NCI-H526 treated with DMSO at 0.1 percent for 48 hours (cell line): ENCODE results near the gene PLXNC1.

Source experiments
- DNase-seq: peaks from one replicate; lab custom pipeline; 2025; lab: John Stamatoyannopoulos, UW

Gene PLXNC1

DNA sequence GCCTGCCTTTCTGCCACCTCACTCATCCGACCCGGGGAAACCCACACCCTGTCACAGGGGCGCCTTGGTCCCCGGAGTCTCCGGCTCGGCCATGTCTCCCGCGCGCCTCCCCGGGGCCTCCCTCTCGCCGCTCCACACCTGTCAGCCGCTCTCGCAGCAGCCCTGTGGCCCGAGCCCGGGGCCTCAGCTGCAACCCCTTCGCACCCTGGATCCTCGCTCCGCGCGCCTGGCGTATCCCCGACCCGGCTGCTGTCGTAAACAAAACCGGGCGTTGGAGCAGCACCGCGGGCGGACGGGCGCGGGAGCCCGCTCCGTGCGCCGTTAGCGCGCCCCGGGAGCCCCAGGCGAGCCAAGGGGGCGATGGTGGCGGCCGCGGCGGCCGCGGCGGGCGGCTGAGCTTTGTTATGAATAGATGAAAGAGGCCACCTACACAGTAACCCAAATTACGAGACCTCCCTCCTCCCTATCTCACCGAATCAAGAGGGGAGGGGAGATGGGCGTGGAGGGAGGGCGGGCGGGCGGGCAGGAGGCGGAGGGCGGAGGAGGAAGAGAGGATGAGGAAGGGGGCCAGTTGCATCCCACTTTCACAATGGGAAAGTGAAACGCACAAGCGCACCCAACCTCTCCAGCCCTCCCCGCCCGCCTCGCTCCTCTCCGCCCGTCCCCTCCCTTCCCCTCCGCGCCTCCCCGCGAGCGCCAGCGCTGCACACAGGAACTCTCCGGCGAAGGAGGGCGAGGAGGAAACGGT is at the start of gene PLXNC1:
Gene PLXNC1 (plus strand): TSS at position 587 of the 748 bp plus-strand sequence. CDS start 395 bp downstream, outside the sequence.
- no peak for DNase-seq

DNA sequence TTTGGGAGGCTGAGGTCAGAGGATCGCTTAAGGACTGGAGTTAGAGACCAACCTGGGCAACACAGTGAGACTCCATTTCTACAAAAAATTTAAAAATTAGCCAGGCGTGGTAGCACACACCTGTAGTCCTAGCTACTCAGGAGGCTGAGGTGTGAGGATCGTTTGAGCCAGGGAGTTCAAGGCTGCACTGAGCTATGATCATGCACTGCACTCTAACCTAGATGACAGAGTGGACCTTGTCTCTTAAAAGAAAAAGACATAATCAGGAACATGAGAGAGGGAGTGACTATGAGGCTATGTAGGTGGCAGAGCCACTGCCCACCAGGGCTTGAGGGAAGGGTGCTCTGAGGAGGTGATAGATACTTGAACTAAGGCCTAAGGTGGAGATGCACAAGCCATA is 49.2 kb upstream of the PLXNC1 start:
- DNase-seq: no peak

DNA sequence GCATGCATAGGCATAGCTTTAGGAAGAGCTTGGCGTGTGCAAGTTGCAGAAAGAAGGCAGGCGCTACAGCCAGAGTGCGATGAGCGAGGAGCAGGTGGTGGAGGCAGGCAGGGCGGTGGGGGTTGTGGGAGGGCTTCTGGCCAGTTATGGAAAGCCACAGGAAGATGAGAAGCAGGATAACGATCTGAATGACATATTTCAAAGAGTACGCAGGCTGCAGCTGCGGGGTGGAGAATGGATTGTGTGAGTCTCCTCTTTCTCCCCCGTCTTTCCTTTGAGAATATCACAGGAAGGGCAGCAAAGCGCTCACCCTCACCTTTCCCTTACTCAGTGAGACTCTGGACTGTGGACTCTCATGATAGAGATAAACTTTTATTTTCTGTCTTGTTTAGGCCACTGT is 48.7 kb upstream of the PLXNC1 start:
- DNase-seq: peak; percentile 74

DNA sequence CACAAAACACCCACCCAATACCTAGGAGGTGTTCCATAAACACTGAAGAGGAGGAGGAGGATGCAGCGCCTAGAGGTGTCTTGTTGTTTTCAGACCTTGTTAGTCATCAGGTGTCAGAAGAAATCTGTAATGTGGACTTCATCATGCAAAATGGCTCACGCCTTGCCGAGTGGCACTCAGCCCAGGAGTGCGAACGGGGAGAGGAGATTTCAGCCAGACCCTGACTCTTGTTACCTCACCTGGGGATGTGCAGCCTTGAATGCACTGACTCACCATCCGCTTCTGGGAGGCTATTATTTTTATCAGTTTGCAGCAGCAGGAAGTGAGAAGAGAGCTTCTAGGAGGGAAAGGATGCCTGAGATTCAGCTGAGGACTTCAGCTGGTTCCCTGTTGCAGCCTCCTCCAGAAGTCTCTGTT is 48.2 kb upstream of the PLXNC1 start:
- DNase-seq: no peak

DNA sequence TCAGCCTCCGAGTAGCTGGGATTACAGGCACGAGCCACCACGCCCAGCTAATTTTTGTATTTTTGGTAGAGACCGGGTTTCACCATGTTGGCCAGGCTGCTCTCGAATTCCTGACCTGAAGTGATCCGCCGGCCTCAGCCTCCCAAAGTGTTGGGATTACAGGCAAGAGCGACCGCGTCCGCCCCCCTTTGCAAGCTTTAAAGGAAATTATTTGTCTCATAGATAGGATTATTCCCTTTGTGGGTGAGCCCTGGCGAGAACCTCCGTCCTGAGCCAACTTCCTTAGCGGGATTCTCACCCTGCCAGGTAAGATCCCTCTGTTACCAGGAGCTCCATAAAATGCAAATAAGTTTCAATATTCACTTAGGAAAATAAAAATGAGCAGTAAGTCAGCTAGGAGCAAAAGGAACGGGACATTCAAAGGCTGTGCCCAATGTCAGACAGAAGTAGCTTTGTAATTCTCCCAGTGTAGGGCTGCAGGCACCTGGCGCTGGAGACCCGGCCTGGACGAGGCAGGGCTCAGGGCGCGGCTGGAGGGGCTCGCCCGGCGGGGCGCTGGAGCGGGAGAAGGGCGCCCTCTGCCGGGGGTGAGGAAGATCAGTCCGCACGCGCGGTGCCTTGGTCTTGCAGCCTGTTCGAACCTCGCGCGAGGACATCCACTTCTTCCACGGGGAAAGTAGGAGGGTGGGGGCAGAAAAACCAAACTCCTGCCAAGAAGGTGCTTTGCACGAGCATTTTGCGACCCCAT is 47.2 kb upstream of the PLXNC1 start:
- peak; percentile 89 for DNase-seq

DNA sequence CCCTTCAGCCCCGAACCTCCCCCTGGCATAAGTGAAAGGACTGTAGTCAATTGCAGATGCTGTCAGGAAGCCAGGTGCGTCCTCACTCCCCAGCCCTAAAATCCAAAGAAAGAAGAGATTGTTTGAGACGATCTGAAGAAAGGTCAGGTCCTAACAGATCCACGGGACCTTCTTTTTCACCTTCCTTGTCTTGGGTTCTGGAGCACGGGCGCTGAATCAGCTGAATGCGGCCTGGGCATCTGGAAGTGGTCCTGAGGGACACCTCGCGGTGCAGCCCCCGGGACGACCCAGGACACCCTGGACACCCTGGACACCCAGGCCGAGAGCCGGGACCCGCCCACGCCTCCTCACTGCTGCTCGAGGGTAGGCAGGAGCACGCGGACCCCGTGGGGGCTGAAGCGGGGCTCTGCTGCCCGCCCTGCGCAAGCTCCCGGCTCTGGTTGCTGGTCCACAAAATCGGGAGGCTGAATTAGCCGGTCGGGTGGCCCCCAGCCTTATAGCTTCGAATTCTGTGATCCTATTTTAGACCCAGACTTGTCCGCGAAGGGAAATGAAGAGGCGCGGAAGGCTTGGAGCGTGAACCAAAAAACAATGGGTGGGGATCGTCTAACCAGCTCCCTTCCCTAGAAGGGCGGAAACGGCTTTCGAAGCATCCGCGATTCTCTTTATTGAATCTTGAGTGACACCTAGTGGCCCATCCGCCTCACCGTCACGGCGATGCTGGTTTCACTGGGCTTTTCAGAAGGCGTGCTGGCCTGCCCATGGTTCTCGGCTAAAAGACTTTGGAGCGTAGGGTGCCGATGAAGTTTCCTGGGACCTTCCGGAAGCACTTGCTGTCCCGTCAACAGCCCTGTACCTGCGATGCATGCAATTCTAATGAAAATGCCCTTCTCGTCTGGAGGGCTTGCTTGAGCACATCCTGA is 46.4 kb upstream of the PLXNC1 start:
- peak; percentile 74 for DNase-seq

DNA sequence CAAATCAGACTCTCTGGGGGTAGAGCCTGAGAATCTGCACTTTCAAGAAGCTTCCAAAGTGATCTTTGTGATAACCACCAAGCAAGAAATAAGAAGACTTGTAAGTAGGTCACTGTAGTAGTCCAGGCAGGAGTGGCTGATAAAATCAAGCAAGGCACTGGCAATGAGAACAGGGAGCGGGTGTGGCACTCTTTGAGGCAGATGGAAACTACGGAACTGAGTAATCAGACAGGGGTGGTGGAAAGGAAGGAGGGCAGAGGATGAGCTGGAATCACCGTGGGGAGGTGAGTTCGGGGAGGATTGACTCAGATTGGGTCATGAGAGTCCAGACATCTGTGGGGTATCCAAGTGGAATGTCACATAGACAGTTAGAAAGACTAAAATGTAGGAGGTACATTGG is 44.4 kb upstream of the PLXNC1 start:
- no peak for DNase-seq

DNA sequence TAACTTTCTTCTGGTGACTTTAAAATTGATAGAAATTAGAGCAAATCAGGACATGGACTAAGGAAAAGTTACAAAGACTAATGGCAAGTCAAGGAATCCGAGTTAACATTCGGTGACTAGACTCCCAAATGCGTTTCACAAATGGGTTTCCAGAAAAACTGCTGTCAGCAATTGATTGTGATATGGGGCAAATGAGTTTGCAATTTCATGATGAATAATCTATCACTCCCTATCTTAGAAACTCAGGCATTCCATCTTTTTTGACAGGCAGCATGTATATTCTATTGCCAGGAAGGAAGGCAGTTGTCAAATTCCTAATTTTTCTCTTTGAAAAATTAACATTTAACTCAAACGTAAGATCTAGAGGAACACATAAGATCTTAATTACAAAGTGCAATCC is 40.5 kb upstream of the PLXNC1 start:
- DNase-seq: no peak

DNA sequence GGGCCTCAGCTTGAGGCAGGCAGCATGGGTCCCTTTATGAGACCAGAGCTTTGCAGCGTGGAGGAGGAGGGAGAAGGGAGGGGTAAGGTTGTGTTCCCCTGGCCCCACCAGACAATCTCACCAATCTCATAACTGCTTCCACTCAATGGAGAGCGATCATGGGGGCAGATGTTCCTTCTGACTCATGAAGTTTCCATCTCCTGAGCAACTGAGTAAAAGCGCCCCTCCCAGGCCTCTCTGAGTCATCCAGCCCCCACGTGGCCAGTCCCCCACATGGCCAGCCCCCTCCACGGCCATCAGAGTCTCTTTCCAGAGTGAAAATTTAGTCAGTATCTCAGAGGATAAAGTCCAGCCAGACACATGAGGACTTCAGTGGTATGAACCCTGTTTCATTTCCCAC is 39.2 kb upstream of the PLXNC1 start:
- DNase-seq: no peak

DNA sequence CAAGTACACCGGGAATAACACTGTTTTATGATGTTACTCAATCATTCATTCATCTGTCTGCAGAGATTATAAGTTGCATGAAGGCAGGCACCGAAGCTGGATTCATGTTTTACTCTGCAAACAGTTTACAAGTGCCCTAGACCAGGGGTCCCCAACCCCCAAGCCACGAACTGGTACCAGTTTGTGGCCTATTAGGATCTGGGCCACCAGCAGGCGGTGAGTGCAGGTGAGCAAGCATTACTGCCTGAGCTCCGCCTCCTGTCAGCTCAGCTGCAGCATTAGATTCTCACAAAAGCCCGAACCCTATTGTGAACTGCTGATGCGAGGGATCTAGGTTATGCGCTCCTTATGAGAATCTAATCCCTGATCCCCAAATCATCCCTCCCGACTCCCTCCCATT is 38.1 kb upstream of the PLXNC1 start:
- DNase-seq: no peak

DNA sequence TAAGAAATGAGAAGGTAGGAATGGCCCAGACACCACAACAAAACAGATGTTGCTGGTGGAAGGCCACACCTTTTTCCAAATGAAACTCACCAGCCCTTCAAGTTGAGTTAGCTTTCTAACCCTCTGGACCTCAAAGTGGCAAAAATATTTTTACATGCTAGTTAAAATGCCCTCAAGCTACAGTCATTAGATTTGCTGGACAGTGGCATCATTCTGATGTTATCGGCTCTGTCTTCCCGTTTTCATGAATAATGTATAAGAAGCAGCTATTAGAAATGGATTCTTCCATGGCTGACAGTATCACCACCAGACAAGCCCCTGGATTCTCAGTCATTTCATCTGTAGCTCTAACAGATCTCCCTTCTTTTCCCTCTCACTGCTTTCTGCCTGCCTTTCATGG is 37.1 kb upstream of the PLXNC1 start:
- no peak for DNase-seq

DNA sequence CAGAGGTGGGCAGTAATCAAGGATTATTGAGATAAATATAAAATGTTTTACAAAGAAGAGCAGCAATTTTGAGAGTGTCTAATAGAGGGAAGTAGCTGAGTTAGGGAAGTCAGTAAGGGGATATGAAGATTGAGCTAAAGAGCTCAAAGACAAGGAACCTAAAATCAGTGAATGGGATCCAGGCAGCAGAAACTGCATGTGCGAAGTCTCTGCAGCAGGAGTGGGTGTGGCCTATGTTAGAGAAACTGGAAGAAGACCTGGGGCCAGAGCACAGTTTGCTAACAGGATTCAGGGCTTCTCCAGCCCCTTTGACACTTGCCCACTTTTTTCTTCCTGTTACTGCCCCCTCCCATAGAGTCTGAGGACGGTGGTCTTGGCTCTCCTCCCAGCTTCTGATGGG is 36.3 kb upstream of the PLXNC1 start:
- no peak for DNase-seq

DNA sequence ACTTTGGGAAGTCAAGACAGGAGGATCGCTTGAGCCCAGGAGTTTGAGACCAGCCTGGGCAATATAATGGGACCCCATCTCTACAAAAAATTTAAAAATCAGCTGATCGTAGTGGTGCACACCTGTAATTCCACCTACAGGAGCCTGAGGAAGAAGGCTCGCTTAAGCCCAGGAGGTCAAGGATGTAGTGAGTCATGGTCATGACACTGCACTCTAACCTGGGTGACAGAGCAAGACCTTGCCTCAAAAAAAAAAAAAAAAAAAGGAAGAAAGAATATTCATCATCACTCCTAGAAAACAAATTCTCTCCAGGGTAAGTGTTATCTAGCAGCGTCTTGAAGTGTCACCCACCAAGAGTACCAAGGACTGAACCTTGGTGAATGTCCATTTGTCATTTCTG is 34.2 kb upstream of the PLXNC1 start:
- no peak for DNase-seq

DNA sequence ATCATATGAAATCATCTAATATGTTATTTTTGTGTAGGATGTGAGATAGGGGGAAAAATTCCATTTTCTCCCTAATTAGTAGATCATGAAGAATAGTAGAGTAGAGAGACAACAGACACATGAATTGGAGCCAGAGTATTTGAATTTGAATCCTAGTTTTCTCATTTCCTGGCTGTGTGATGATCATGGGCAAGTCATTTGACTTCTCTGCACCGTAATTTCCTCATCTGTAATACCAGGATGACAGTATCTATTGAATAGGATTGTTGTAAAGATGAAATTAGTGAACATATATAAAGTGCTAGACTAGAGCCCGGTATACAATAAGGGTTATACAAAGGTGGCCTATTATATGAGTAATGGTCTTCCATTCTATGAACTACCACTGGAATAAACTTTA is 32.2 kb upstream of the PLXNC1 start:
- DNase-seq: no peak

DNA sequence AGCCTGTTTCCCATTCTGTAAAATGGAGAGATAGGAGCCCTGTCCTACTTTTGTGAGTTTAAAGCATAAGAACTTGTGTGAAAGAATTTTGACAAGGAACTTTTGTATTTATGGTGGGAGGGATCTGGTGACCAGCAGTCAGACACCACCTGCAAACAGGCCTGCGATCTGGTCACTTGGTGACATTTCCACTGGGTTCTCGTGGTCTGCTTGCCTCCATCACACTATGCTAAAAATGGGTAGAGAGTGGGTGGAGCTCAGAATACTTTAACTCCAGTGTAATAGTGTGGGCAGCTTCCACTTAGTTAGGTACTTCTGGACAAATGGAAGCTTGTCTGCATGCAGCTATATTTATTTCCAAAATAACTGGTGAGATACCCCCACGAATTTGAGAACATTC is 26.5 kb upstream of the PLXNC1 start:
- no peak for DNase-seq

DNA sequence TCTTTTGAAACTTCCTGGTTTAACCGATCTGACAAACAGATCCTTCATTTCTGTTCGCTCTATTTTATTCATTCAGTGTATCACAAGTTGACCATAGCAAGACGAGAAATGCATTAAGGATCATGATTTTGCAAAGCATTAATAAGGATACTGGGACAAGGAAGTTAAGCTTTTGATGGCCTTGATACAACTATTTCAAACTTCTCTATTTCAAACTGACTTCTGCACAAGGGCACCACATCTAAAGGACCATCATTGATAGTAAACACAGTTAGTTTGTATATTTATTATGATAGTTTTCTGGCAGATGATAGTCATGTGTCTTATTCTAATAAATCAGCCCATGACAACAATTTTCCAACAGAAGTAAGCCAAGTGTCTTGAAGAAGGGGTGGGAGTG is 25.8 kb upstream of the PLXNC1 start:
- no peak for DNase-seq

DNA sequence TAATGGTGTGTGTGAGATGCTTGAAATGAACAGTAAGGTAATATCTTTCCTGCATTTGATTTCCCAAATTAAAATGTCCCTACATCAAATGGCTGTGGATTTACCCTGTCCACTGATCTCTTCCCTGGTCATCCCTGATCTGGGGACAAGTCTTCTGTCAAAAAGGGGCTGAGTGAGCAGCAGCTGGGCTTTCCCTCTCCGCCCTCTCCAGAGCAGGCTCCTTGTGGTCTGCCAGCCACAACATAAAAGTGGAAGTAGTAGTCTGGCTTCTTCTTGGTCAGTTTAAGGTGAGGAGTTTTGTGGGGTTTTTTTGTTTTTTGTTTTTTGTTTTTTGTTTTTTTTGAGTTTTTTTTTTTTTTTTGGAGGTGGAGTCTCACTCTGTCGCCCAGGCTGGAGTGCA is 25.2 kb upstream of the PLXNC1 start:
- no peak for DNase-seq

DNA sequence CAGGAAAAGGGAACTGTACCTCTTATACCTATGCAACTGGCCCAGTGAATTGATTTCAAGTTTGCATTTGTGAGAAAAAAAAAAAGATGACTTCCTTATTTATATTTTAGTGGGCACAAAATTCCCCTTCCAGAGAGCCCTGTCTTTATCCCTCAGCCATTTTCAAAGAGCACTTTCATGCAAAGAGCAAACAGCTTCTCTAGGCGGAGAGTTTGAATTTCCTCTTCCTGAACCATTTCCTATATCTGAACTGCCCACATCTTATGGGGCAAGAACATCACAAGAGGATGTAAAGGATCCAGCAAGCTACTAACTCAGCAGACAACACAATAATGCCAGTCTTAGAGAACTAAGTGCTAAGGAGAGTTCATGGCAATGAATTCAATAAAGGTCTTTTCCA is 22.3 kb upstream of the PLXNC1 start:
- no peak for DNase-seq

DNA sequence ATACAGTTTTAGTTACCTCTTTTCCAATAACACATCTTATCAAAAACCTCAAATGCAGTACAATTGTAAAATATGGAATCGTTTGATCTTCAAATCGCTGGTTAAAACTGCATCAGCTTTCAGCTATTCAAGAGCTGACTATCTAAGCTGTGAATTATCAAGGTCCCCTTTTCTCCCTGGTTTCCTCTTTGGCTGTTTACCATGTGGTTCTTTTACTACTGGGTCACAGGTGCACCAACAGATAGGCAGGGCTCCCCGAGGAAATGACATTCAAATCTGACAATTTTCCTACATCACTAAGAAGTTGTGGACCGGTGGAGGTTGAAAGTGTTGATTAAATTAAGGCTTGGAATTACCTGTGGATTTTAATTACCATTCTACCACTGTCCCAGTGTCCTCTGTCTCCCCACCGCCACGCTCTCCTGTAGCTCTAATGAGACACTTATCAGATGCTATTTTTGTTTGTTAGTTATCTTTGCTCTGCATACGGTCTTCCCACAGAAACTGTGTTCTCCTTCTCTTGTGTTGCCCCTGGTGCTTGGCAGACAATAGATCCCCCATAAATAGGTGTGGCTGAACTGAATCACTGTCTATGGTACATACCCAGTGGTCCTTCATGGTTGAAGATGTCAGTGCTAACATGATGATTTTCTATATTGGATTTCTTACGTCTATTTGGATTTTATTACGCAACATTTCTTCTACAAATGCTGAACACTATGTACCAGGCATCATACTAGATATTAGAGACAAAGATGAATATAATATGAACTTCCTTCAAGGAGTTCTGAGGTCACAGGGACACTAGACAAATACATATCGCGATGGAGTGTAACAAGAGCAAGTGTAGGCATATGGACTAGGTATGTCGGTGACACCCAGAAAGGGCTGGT is 20.9 kb upstream of the PLXNC1 start:
- DNase-seq: no peak

DNA sequence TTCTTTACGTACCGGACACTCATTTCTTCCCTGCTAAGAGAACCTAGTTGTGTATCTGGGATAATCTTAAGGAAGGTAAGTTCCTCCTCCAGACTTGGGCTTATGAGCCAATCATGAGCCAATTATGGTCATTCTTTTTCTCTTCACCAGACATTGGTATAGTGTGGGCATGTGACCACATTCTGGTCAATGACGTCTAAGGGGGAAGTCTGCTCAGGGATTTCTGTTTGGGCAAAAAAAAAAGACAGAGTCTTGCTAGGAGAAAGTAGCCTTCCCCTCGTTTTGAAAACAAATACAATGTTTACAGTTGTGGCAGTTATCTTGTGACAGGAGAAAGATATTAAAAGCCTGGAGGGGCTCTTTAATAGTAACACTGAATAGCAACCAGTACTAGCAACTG is 20.1 kb upstream of the PLXNC1 start:
- DNase-seq: no peak

DNA sequence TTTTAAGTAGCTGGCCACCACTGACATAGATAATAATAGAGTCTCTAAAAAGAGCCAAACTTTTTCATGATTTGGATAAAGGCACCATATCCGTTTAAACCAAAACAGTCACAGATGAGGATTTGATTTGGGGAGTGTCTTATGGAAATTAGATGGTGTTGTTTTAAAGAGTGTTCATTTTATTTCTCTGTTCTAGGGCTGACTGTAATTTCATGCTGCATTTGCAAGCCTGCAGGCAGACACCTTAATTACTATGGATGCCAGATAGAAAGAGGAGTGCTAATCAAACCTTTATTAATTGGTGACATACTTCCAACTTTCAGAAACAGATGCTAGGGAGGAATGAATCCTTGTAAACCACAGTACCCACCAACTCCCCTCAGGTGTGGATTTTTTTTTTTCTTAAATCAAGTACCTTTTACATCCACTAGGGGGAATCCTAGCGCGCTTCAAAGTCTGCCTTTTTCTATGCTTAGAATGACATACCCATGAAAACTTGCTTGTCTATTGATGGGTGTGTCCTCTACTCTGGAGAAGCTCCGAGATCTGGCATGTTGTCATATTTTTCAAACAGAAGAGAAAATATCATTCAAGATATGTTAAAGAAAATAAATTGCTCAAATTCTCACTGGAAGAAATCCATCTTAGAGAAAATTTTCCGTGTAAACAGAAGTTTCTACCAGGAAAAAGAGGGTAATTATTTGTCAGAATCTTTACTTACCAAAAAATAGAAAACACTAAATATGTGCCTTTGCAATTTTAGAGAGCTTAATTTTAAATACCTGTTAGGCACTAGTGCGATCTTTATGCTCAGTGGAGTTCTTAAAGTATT is 14.2 kb upstream of the PLXNC1 start:
- DNase-seq: peak; percentile 35
